ENCODE results near the gene PIK3AP1. TPM values are rescaled to one million over a fixed set of nuclear protein-coding genes. Genes with fewer than 3 reads are reported as not detected.
A peak's percentile ranks its signal among the peaks of the same experiment; 100 is the strongest.
"Not testable (repeated sequence)": the region's sequence is repeated elsewhere in the genome, so short reads cannot be mapped to it uniquely, and the experiment has no call there.

Gene PIK3AP1
- total RNA-seq, 1 donor from 2014 or later, result 3.8 TPM

DNA sequence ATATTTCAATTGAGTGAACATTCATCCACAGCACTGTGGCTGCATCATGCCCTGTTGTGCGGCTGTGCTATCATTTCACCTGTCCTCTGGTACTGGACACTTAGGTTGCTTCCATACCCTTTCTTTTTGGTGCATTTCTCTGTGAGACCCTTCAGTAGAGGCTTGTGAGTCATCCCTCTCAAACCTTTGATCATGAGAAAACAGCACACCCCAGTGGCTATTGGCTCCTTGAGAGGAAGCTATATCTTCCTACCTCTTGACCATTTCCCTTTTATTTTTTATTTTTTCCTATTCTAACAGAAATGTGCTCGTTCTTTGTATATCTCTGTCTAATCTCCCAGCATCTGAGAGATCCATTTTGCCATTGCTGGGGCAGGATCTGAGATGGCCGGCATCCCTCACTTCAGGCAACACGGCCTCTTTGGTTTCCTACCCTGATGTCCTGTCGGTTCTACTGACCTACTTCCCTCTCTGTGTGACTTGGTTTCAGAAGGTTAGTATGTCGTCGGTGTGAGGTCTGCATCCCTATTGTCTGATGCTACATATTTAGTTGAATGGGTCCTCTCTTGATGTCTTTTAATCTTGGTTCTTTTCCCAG lies 23.8 kb upstream of the PIK3AP1 start:
- no peaks in the 10 kb centered on the region for H3K36me3 Mint-ChIP-seq

DNA sequence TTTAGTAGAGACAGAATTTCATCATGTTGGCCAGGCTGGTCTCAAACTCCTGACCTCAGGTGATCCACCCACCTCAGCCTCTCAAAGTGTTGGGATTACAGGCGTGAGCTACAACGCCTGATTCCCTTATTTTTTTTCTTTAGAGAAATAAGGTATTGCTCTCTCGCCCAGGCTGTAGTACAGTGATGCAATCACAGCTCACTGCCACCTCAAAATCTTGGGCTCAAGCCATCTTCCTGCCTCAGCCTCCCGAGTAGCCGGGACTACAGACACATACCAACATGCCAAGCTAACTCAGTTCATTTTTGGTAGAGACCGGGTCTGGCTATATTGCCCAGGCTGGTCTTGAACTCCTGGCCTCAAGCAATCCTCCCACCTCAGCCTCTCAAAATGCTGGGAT lies 21.2 kb upstream of the PIK3AP1 start:
- not testable (repeated sequence) for H3K79me2 ChIP-seq (ENCODE audit: low read depth); H3K9ac ChIP-seq; H3K27ac ChIP-seq; H2AFZ ChIP-seq (replicated peaks); H3K4me1 ChIP-seq; DNase-seq (ENCODE audit: low spot score); H3K27ac Mint-ChIP-seq; H3K27me3 Mint-ChIP-seq (ENCODE audit: insufficient read depth, low read depth); H3K9me3 Mint-ChIP-seq; H3K4me1 Mint-ChIP-seq; H3K27me3 ChIP-seq; H3K36me3 Mint-ChIP-seq; H3K4me3 ChIP-seq; H4K20me1 ChIP-seq (ENCODE audit: low read depth); H3F3A ChIP-seq (ENCODE audit: low read depth); H3K36me3 ChIP-seq; H3K4me2 ChIP-seq; H3K4me3 Mint-ChIP-seq; H3K9me3 ChIP-seq (ENCODE audit: low read depth)

More for the DNA sequence above, 23.8 kb upstream of the PIK3AP1 start:
- H3K36me3 ChIP-seq, result no peaks in the 10 kb centered on the region
- H2AFZ ChIP-seq (replicated peaks), result peak overlapping the region; percentile 86
- Mint-ChIP-seq H3K4me3 (no peak overlapping the region), H3K27me3 (ENCODE audit: insufficient read depth, low read depth) (no peaks in the 10 kb centered on the region), H3K27ac (no peak overlapping the region), H3K9me3 (no peaks in the 10 kb centered on the region), H3K4me1 (no peaks in the 10 kb centered on the region)
- no peaks in the 10 kb centered on the region for H3K79me2 ChIP-seq (ENCODE audit: low read depth)
- TF ChIP-seq, protein P1, sequence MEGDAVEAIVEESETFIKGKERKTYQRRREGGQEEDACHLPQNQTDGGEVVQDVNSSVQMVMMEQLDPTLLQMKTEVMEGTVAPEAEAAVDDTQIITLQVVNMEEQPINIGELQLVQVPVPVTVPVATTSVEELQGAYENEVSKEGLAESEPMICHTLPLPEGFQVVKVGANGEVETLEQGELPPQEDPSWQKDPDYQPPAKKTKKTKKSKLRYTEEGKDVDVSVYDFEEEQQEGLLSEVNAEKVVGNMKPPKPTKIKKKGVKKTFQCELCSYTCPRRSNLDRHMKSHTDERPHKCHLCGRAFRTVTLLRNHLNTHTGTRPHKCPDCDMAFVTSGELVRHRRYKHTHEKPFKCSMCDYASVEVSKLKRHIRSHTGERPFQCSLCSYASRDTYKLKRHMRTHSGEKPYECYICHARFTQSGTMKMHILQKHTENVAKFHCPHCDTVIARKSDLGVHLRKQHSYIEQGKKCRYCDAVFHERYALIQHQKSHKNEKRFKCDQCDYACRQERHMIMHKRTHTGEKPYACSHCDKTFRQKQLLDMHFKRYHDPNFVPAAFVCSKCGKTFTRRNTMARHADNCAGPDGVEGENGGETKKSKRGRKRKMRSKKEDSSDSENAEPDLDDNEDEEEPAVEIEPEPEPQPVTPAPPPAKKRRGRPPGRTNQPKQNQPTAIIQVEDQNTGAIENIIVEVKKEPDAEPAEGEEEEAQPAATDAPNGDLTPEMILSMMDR (IDR thresholded peaks at IDR 0.05), result peak; percentile 44
- TF ChIP-seq EZH2phosphoT487 (IDR thresholded peaks at IDR 0.05) (no peak), EZH2 (IDR thresholded peaks at IDR 0.05) (no peak)
- peak; percentile 40 for DNase-seq (ENCODE audit: low spot score)
- H3K4me3 ChIP-seq, result no peak overlapping the region
- no peak overlapping the region for H3K27ac ChIP-seq
- no peaks in the 10 kb centered on the region for H3F3A ChIP-seq (ENCODE audit: low read depth)
- H3K27me3 ChIP-seq, result no peaks in the 10 kb centered on the region
- no peaks in the 10 kb centered on the region for H3K4me1 ChIP-seq
- no peaks in the 10 kb centered on the region for H4K20me1 ChIP-seq (ENCODE audit: low read depth)
- H3K4me2 ChIP-seq, result no peak overlapping the region
- H3K9me3 ChIP-seq (ENCODE audit: low read depth), result no peaks in the 10 kb centered on the region
- H3K9ac ChIP-seq, result no peak overlapping the region

DNA sequence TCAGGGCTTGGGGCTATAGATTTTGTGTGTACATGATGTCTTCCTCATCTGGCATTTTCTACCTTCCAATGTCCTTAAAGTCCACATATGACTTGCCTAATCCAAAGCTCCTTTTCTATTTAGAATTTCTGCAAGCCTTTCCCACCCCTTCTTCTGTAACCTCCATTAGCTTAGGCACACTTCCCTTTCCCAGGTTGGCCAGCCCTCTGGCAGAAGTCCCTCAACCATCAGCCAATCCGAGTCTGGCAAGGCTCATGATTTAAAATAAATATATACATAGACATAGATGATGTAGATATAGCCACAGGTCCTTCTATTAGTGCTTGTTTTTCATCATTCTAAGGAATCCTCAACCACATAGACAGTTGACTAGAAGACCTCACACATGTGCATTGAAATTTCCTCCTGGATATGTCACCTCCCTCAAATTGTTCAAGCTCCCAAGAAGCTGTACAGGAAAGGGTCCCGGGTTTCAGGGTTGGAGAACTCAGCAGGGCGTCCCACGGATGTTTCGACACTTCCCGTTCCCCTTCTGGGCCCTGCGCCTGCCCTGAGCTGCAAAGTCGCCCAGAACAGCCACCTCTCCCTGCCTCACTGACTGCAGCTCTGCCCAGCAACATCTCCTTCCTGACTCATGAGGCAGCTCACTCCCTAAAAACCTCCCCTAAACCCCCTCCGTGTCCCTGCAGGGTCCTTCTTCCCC lies 20.4 kb upstream of the PIK3AP1 start:
- H3K4me1 Mint-ChIP-seq, result no peaks in the 10 kb centered on the region
- Histone ChIP-seq H3K4me1 (no peaks in the 10 kb centered on the region), H3K9me3 (ENCODE audit: low read depth) (no peaks in the 10 kb centered on the region)

More for the DNA sequence above, 20.4 kb upstream of the PIK3AP1 start:
- Histone ChIP-seq H3K9ac (no peak overlapping the region), H2AFZ (replicated peaks) (no peak overlapping the region), H3K27ac (no peak overlapping the region), H3K79me2 (ENCODE audit: low read depth) (no peaks in the 10 kb centered on the region), H4K20me1 (ENCODE audit: low read depth) (no peaks in the 10 kb centered on the region), H3K36me3 (no peaks in the 10 kb centered on the region), H3F3A (ENCODE audit: low read depth) (no peaks in the 10 kb centered on the region), H3K4me3 (no peak overlapping the region), H3K27me3 (no peaks in the 10 kb centered on the region), H3K4me2 (no peak overlapping the region)
- Mint-ChIP-seq H3K36me3 (no peaks in the 10 kb centered on the region), H3K27ac (no peak overlapping the region), H3K9me3 (no peaks in the 10 kb centered on the region), H3K4me3 (no peak overlapping the region), H3K27me3 (ENCODE audit: insufficient read depth, low read depth) (no peaks in the 10 kb centered on the region)
- DNase-seq (ENCODE audit: low spot score), result no peak
- no peak for TF ChIP-seq EZH2 (IDR thresholded peaks at IDR 0.05)
- TF ChIP-seq, protein P1 (IDR thresholded peaks at IDR 0.05), result no peak
- no peak for TF ChIP-seq EZH2phosphoT487 (IDR thresholded peaks at IDR 0.05)
